Mesendoderm (in vitro differentiated cells): ENCODE measurements around the gene ELP4.

Experiments used
- DNase-seq: peaks from one replicate; pipeline ENCODE4 v3.0.0; 2013
- H2AK5ac ChIP-seq: 2 replicates; pipeline ENCODE4 v1.6.1; 2013; ENCODE audit warnings: low read length, inconsistent platforms
- H2BK120ac ChIP-seq: 2 replicates; pipeline ENCODE4 v1.6.1; 2013; ENCODE audit warnings: low read depth, mild to moderate bottlenecking, low read length, moderate library complexity, mixed read lengths
- H2BK15ac ChIP-seq: replicated peaks from 2 replicates; pipeline ENCODE4 v1.6.1; 2013; ENCODE audit warnings: low read depth, mild to moderate bottlenecking, moderate library complexity
- H2BK5ac ChIP-seq: 2 replicates; pipeline ENCODE4 v1.6.1; 2013; ENCODE audit warnings: low read length, inconsistent platforms
- H3K18ac ChIP-seq: 2 replicates; pipeline ENCODE4 v1.6.1; 2013; ENCODE audit warnings: mild to moderate bottlenecking, low read length, mixed read lengths
- H3K23ac ChIP-seq: one replicate; pipeline ENCODE4 v1.6.1; 2013; ENCODE audit warnings: low read length
- H3K27ac ChIP-seq: 2 replicates; pipeline ENCODE4 v1.5.1; 2013; ENCODE audit warnings: low read depth, mild to moderate bottlenecking, inconsistent platforms, low read length, moderate library complexity
- H3K27me3 ChIP-seq: 2 replicates; pipeline ENCODE4 v1.6.1; 2013; ENCODE audit warnings: low read length, control low read depth, mild to moderate bottlenecking, inconsistent platforms; ENCODE audit not compliant: insufficient read depth, poor library complexity
- H3K36me3 ChIP-seq: 2 replicates; pipeline ENCODE4 v1.6.1; 2013; ENCODE audit warnings: low read length, inconsistent platforms; ENCODE audit not compliant: control insufficient read depth, insufficient read depth
- H3K4ac ChIP-seq: one replicate; pipeline ENCODE4 v1.6.1; 2013; ENCODE audit warnings: low read depth, mild to moderate bottlenecking, low read length, moderate library complexity
- H3K4me1 ChIP-seq: 2 replicates; pipeline ENCODE4 v1.6.1; 2013; ENCODE audit warnings: low read depth, low read length, inconsistent platforms; ENCODE audit not compliant: control insufficient read depth
- H3K4me2 ChIP-seq: 2 replicates; pipeline ENCODE4 v1.6.1; 2013; ENCODE audit warnings: low read length
- H3K4me3 ChIP-seq: 2 replicates; pipeline ENCODE4 v1.5.1; 2013; ENCODE audit warnings: mild to moderate bottlenecking, low read length
- H3K56ac ChIP-seq: one replicate; pipeline ENCODE4 v1.6.1; 2013; ENCODE audit warnings: low read length
- H3K79me1 ChIP-seq: 2 replicates; pipeline ENCODE4 v1.6.1; 2013; ENCODE audit warnings: low read length, inconsistent platforms
- H3K79me2 ChIP-seq: 2 replicates; pipeline ENCODE4 v1.6.1; 2013; ENCODE audit warnings: mild to moderate bottlenecking, low read length; ENCODE audit not compliant: control insufficient read depth, insufficient read depth
- H3K9ac ChIP-seq: 2 replicates; pipeline ENCODE4 v1.6.1; 2013; ENCODE audit warnings: low read length, inconsistent platforms
- H4K5ac ChIP-seq: one replicate; pipeline ENCODE4 v1.6.1; 2013; ENCODE audit warnings: low read length
- H4K8ac ChIP-seq: one replicate; pipeline ENCODE4 v1.6.1; 2013; ENCODE audit warnings: low read depth, mild to moderate bottlenecking, control low read depth, low read length, moderate library complexity
- WGBS: extraction: QIAGEN DNeasy Blood & Tissue Kit; methylation state at CpG from one replicate; pipeline ENCODE4 v1.1.7; 2013; ENCODE audit warnings: low lambda C conversion rate, missing lambda C conversion rate; ENCODE audit not compliant: insufficient coverage; ENCODE audit errors: extremely low coverage; 5-methylcytosine and 5-hydroxymethylcytosine counted together

ELP4 gene

DNA sequence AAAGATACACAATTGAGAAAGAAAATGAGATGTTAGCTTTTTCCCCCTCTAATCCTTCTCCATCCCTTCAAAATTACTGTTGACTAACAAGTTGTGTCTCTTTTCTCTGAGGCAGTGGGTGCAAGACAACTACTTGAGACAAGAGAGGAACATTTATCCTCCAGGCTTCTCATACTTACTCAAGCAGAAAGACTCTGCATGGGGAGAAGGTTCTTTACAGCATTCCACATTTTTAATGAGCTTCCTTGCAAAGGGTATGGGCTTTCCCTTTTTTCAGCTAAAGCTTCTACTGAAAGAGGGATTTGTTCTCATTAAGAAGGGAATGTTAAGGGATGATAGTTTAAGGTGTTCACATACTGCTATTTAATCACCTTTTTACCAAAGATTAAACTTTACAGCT is 253.7 kb downstream of the ELP4 start:
- DNase-seq: no peak
- Histone ChIP-seq H3K4me1 (no peaks in the 10 kb centered on the region), H3K27ac (no peak overlapping the region), H3K9ac (no peak overlapping the region), H3K4me2 (no peak overlapping the region), H3K56ac (no peak overlapping the region), H2AK5ac (no peak overlapping the region), H3K18ac (no peak overlapping the region), H3K27me3 (no peaks in the 10 kb centered on the region), H2BK5ac (no peak overlapping the region), H2BK120ac (no peak overlapping the region), H4K5ac (no peak overlapping the region), H3K23ac (no peak overlapping the region), H3K4ac (no peak overlapping the region), H3K79me1 (no peaks in the 10 kb centered on the region), H3K36me3 (no peaks in the 10 kb centered on the region), H4K8ac (no peak overlapping the region), H3K4me3 (no peak overlapping the region), H3K79me2 (no peaks in the 10 kb centered on the region), H2BK15ac (no peak overlapping the region)

DNA sequence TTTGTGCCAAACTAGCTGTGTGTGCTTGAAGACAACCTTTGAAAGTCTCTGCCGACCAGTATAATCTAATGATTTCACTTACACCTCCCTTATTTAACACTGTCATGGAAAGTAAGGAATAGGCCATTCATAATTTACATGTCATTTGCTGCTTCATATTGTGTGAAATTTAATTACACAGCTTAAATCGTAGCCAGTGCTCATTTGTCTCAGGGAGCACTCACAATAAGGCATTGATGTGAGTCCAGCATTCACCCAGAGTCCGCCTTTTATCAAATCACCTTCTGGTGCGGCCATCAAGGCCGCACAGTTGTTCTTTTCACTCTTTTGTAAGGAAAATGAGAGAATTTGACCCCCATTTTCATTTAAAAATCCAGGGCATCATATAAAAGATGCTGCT is 254.7 kb downstream of the ELP4 start:
- H3K56ac ChIP-seq: no peak overlapping the region
- no peak overlapping the region for H4K5ac ChIP-seq
- no peaks in the 10 kb centered on the region for H3K36me3 ChIP-seq
- H3K79me1 ChIP-seq: no peaks in the 10 kb centered on the region
- DNase-seq: no peak
- no peak overlapping the region for H2AK5ac ChIP-seq
- no CpG with 5 or more reads among the region's 5 CpGs for WGBS
- no peak overlapping the region for H2BK5ac ChIP-seq
- no peak overlapping the region for H2BK120ac ChIP-seq
- no peaks in the 10 kb centered on the region for H3K27me3 ChIP-seq
- no peaks in the 10 kb centered on the region for H3K79me2 ChIP-seq
- H2BK15ac ChIP-seq: no peak overlapping the region
- no peak overlapping the region for H3K4me3 ChIP-seq
- no peak overlapping the region for H3K9ac ChIP-seq
- no peak overlapping the region for H3K4me2 ChIP-seq
- H3K18ac ChIP-seq: no peak overlapping the region
- H4K8ac ChIP-seq: no peak overlapping the region
- no peak overlapping the region for H3K27ac ChIP-seq
- H3K4ac ChIP-seq: no peak overlapping the region
- no peaks in the 10 kb centered on the region for H3K4me1 ChIP-seq
- no peak overlapping the region for H3K23ac ChIP-seq

DNA sequence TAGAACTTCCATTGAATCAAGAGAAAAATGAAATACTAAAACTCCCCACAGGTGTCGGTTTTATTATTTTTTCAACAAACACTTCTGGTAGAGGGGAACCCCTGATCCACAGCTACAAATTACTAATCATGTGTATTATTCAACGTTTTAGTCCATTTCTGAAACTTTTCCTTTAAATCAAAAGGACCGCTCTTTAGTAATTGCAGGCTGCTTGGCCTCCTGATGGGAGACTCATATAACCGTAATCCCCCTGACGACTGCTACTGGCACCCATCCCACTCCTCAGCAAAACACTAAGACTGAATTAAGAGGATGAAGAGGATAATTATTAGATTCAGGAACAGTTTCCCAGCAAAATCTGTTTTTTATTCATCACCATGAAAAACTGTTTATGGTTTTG is 255.2 kb downstream of the ELP4 start:
- no CpG with 5 or more reads among the region's 5 CpGs for WGBS

DNA sequence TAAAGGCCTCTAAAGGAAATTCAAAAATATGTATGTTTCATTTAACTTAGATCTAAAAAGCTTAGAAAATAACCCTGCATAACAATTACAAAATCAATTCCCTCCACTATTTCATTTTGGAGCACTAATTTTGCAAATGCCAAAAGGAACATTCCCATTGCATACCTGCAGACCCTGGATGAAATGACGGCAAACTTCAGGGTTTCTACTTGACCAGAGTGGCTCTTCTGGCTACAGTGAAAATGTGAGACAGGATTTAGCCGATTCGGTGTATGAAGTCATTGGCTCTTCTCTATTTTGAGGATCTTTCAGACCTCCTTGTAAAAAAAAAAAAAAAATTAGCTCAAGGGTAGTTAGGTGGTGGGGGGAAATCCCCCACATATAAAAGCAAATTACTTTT is 257.5 kb downstream of the ELP4 start:
- Histone ChIP-seq H4K5ac (no peak overlapping the region), H3K27me3 (no peaks in the 10 kb centered on the region), H3K27ac (no peak overlapping the region), H3K56ac (no peak overlapping the region), H3K4me2 (no peak overlapping the region), H2BK15ac (no peak overlapping the region), H2BK120ac (no peak overlapping the region), H3K79me1 (no peaks in the 10 kb centered on the region), H3K4me1 (no peaks in the 10 kb centered on the region), H4K8ac (no peak overlapping the region), H2BK5ac (no peak overlapping the region), H3K23ac (no peak overlapping the region), H3K4ac (no peak overlapping the region), H3K79me2 (no peaks in the 10 kb centered on the region), H3K9ac (no peak overlapping the region), H3K4me3 (no peak overlapping the region), H3K36me3 (no peaks in the 10 kb centered on the region), H3K18ac (no peak overlapping the region), H2AK5ac (no peak overlapping the region)
- no peak for DNase-seq
- WGBS: no CpG with 5 or more reads among the region's 3 CpGs

More for the DNA sequence above, 255.2 kb downstream of the ELP4 start:
- H3K4ac ChIP-seq: no peak overlapping the region
- no peak overlapping the region for H3K9ac ChIP-seq
- no peaks in the 10 kb centered on the region for H3K4me1 ChIP-seq
- H2AK5ac ChIP-seq: no peak overlapping the region
- no peak overlapping the region for H3K4me3 ChIP-seq
- H4K8ac ChIP-seq: no peak overlapping the region
- H3K56ac ChIP-seq: no peak overlapping the region
- H2BK5ac ChIP-seq: no peak overlapping the region
- H3K79me1 ChIP-seq: no peaks in the 10 kb centered on the region
- H3K36me3 ChIP-seq: no peaks in the 10 kb centered on the region
- H3K23ac ChIP-seq: no peak overlapping the region
- DNase-seq: no peak
- H3K18ac ChIP-seq: no peak overlapping the region
- H3K79me2 ChIP-seq: no peaks in the 10 kb centered on the region
- no peak overlapping the region for H2BK120ac ChIP-seq
- no peaks in the 10 kb centered on the region for H3K27me3 ChIP-seq
- no peak overlapping the region for H3K27ac ChIP-seq
- no peak overlapping the region for H3K4me2 ChIP-seq
- H4K5ac ChIP-seq: no peak overlapping the region
- no peak overlapping the region for H2BK15ac ChIP-seq

DNA sequence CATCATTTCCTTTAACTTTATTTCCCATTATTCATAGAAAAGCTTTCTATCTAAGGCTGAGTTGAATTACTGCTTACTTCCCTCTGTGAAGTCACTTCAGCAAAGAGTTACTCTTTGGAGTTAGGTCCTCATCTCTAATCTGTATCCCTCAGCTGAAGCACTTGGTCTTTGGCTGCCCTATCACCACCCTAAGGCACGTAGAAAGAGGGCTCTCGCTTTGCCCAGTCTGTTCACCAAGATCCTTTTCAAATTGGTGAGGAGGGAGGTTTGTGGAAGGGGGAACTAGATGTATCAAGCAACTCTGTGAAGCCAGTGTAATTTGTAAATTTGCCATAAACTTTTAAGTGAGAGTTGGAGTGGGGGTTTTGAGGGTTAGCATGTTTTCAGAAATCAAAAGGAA is 258.1 kb downstream of the ELP4 start:
- H2BK120ac ChIP-seq: no peak overlapping the region
- no peak overlapping the region for H3K4me2 ChIP-seq
- H3K4me3 ChIP-seq: no peak overlapping the region
- no peak overlapping the region for H3K27ac ChIP-seq
- H2BK15ac ChIP-seq: no peak overlapping the region
- no peak for DNase-seq
- H3K79me2 ChIP-seq: no peaks in the 10 kb centered on the region
- no peak overlapping the region for H4K8ac ChIP-seq
- no peak overlapping the region for H3K18ac ChIP-seq
- WGBS: no CpG with 5 or more reads among the region's 2 CpGs
- no peaks in the 10 kb centered on the region for H3K79me1 ChIP-seq
- H4K5ac ChIP-seq: no peak overlapping the region
- no peaks in the 10 kb centered on the region for H3K36me3 ChIP-seq
- no peak overlapping the region for H2BK5ac ChIP-seq
- H3K4ac ChIP-seq: no peak overlapping the region
- H3K56ac ChIP-seq: no peak overlapping the region
- no peak overlapping the region for H3K9ac ChIP-seq
- no peak overlapping the region for H3K23ac ChIP-seq
- no peaks in the 10 kb centered on the region for H3K4me1 ChIP-seq
- H2AK5ac ChIP-seq: no peak overlapping the region
- no peaks in the 10 kb centered on the region for H3K27me3 ChIP-seq

DNA sequence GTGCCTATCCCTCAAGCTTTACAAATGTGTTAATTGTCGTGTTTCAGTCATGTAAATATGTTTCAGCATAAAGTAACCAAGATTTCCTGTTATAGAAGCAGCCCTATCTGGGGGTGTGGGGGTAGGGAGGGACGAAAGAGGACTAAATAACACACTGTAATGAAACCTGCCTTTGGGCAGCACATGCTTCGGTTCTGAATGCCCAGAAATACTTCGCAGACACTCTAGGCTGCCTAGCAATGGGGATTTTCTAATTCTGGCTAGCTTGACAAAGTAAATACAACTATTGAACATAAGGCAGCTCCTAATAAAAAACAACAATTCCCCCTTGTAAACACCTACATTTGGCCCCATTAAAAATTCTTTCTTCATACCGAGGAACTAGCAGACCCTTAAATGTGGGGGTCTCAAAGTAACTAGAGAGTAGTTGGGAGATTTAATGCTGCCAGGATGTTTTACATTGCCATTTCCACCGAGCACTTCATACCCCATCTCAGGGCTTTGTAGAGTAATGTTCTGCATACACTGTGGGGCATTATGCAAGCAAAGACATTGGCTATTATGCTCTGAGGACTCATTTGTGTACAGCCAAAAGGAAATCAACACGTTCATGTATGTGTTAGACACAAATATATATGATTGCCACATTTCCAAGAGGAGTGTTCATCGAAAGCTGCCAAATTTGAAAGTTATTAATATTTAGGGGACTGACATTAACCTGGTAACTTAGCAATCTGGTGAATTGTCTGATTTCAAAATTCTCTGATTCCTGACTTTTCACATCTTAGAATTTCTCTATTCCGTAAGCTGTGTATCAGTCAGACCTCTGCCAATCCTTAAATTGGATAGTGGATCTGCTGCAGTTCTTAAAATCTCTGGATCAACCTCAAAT is 259.4 kb downstream of the ELP4 start:
- Histone ChIP-seq H4K5ac (no peak overlapping the region), H3K18ac (no peak overlapping the region), H3K9ac (no peak overlapping the region), H3K27me3 (no peaks in the 10 kb centered on the region), H3K27ac (no peak overlapping the region), H3K4me3 (no peak overlapping the region), H4K8ac (no peak overlapping the region), H3K23ac (no peak overlapping the region), H2AK5ac (no peak overlapping the region), H2BK15ac (no peak overlapping the region), H3K79me2 (no peaks in the 10 kb centered on the region), H3K56ac (no peak overlapping the region), H3K4ac (no peak overlapping the region), H3K79me1 (no peaks in the 10 kb centered on the region), H2BK120ac (no peak overlapping the region), H3K4me2 (no peak overlapping the region), H2BK5ac (no peak overlapping the region), H3K4me1 (no peaks in the 10 kb centered on the region), H3K36me3 (no peaks in the 10 kb centered on the region)
- DNase-seq: no peak
- WGBS: no CpG with 5 or more reads among the region's 9 CpGs
